DMS79 (cell line): ENCODE data around the gene KCNMB2.
"Not testable (repeated sequence)": the region's sequence is repeated elsewhere in the genome, so short reads cannot be mapped to it uniquely, and the experiment has no call there.

ENCODE experiments used
- DNase-seq: peaks from one replicate; lab custom pipeline; 2025; lab: John Stamatoyannopoulos, UW

The KCNMB2 gene

GRCh38 chr3:178810181-178810580 lies 273.9 kb downstream of the KCNMB2 start:
- no peak for DNase-seq

- no peak for DNase-seq
Measured at GRCh38 chr3:178822722-178823121, 286.5 kb downstream of the KCNMB2 start.

GRCh38 chr3:178823150-178823549 lies 286.9 kb downstream of the KCNMB2 start:
- no peak for DNase-seq

DNA sequence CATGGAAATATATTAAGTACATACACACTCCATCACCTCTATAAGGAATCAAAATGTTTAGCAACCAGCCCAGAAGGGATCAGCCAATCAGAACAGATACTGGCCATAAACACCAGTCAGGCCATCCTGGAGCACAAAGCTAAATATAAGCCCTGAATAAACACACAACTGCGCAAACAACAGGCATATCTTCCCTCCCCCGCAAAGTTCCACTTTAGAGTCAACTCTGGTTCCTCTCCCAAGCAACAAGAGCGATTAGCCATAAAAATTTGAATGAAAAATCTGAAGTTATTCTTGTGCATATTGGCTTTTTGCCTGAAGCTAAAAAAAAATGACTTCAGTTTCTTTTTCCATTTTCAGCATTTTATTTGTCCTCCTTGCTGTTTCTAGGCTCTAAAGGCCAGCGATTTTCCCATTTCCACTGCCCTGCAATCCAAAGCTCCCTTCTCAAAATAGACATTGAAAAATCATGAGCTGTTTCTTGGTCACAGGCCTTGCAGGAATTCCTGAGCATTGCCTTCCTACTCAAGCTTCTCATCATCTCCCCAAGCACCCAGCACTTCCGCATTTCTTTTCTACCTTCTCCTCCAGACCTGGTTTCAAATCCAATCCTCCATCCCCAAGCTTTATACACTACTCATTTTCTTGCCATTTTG lies 287.5 kb downstream of the KCNMB2 start:
- no peak for DNase-seq

DNA sequence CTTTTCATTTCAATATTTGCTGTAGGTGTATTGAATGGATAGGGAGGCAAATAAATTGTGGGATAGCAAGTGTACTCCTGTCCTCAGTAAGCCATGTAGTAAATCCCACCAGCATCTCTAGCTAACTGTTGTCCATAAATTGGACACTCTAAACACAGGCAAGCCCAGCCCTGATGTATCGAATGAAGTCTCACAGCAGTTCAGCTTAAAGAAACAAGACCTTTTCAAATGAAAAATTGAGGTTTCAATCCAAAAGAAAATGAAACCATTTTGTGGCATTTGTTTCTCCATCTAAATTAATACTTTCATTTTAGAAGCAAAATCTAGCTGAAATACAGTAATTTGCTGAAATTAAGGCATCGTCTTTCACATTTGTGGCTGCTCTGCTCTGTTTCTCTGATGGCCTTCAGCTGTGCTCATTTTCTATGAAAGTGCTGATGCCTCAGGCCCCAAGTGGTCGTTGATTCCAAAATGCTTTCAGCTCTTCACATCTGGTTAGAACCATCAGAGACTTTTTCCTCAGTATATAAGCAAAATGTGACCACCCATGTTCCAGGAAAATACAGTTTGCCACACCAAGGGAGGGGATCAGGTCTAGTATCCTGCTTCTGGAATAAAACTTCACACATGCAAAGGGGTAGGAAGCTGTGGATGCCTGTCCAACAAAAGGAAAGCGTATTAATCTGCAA lies 290.3 kb downstream of the KCNMB2 start:
- no peak for DNase-seq

- DNase-seq, result no peak
Measured at GRCh38 chr3:178827285-178827856, 291.1 kb downstream of the KCNMB2 start.

GRCh38 chr3:178833695-178834094 lies 297.5 kb downstream of the KCNMB2 start:
- DNase-seq, result peak; percentile 15

- DNase-seq, result no peak
Measured at GRCh38 chr3:178835033-178835432, 298.8 kb downstream of the KCNMB2 start.

GRCh38 chr3:178837512-178837911 lies 301.3 kb downstream of the KCNMB2 start:
- DNase-seq, result no peak

DNA sequence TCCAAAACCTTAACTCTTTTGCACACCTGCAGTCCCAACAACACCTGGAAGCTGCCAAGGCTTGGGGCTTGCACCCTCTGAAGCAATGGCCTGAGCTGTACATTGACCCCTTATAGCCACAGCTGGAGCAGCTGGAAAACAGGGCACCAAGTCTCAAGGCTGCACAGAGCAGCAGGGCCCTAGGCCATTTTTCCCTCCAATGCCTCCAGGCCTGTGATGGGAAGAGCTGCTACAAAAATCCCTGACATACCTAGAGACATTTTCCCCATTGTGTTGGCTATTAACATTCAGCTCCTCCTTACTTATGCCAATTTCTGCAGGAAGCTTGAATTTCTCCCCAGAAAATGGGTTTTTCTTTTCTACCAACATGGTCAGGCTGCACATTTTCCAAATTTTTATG lies 304.4 kb downstream of the KCNMB2 start:
- DNase-seq, result no peak

- no peak for DNase-seq
Measured at GRCh38 chr3:178841011-178841410, 304.8 kb downstream of the KCNMB2 start.

- DNase-seq, result no peak
Measured at GRCh38 chr3:178844916-178845315, 308.7 kb downstream of the KCNMB2 start.

DNA sequence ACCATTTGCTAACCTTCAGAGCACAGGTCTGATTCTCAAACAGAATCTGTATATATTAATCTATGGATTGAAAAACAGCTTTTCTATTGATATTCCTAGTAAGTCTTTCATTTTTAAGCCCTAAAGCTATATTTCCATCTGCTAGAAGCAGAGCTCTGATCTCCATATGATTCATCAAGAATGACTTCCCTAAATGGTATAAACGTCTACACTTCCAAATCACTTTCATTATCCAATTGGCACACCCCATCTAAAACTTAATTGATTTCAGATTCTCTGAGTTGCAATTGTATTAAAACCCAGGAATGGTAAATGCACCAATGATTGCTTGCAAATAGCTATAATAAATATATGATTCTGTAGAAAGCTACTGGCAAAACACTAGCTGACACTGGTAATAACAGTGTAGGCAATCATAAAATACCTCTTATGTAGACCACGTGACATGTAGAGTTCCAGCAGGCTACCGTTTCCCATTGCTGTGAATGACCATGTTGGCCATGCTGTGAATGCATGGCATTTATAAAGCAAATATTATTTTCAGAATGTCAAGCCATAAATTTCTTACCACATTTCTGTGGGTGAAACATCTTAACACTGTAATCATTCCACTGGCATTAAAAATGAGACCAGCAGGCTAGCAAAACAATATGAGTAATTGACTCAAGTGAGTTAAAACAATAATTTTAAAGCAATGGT lies 309.3 kb downstream of the KCNMB2 start:
- DNase-seq, result no peak

- no peak for DNase-seq
Measured at GRCh38 chr3:178847190-178847589, 311.0 kb downstream of the KCNMB2 start.

- peak; percentile 36 for DNase-seq
Measured at GRCh38 chr3:178849199-178849910, 313.1 kb downstream of the KCNMB2 start.

DNA sequence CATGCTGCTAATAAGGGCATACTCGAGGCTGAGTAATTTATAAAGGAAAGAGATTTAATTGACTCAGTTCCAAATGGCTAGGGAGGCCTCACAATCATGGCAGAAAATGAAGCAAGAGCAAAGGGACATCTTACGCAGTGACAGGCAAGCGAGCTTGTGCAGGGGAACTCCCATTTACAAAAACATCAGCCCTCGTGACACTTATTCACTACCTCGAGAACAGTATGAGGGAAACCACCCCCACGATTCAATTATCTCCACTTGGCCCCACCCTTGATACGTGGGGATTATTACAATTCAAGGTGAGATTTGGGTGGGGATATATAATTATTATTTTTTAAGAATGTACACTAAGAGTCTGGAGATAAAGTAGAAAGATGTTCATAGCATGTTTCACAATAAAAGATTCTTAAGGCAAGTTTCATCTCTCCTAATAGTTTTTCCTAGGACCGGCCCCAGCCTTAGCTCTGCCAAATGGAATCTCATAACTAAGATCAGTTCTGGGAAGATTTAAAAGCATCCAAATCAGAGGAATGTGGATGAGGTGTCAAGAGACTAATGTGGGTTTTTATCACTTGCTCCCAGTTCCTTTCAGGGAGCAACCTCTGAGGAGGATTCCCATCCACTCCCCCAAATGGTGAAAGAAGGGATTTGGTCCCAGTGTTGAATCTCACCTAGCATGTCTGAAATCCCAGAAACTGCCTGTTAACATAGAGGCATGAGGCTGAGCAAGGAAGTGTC lies 314.4 kb downstream of the KCNMB2 start:
- DNase-seq, result no peak

DNA sequence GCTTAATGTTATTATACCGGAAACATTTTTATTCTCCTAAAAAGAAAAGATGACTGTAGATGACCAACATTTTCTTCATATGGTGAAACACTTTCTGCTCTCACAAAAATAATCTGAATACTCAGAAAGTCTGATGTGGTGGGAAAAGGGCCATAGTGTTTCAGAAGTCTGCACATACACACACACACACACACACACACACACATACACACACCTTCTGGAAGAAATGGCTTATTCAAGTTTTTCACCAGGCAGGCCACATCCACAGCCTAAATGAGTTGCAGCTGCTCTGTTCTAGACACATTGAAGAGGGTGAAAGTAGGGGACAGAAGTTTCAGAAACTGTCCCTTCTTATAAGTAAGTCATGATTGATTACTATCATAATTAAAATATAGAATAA lies 315.3 kb downstream of the KCNMB2 start:
- DNase-seq, result no peak

- no peak for DNase-seq
Measured at GRCh38 chr3:178856804-178857203, 320.6 kb downstream of the KCNMB2 start.

GRCh38 chr3:178859386-178859785 lies 323.1 kb downstream of the KCNMB2 start:
- DNase-seq, result no peak

DNA sequence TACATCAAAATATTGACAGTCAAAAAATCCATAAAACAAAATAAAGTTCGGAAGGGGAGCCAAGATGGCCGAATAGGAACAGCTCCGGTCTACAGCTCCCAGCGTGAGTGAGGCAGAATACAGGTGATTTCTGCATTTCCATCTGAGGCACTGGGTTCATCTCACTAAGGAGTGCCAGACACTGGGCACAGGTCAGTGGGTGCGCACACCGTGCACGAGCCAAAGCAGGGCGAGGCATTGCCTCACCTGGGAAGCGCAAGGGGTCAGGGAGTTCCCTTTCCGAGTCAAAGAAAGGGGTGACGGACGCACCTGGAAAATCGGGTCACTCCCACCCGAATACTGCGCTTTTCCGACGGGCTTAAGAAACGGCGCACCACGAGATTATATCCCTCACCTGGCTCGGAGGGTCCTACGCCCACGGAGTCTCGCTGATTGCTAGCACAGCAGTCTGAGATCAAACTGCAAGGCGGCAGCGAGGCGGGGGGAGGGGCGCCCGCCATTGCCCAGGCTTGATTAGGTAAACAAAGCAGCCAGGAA lies 323.7 kb downstream of the KCNMB2 start:
- not testable (repeated sequence) for DNase-seq

GRCh38 chr3:178868681-178869080 lies 332.4 kb downstream of the KCNMB2 start:
- DNase-seq, result no peak
